Stimulated activated CD8-positive, alpha-beta memory T cell treated with anti-CD3 and anti-CD28 coated beads, Interleukin-12 subunit alpha, Interleukin-12 subunit beta, amount 100 ng/mL, for 1 hour (primary cell): ENCODE measurements around the gene ANO3.

Experiments
- DNase-seq: peaks from one replicate; pipeline ENCODE4 v3.0.0-alpha.2; 2020; ENCODE audit warnings: low read depth

The ANO3 gene

DNA sequence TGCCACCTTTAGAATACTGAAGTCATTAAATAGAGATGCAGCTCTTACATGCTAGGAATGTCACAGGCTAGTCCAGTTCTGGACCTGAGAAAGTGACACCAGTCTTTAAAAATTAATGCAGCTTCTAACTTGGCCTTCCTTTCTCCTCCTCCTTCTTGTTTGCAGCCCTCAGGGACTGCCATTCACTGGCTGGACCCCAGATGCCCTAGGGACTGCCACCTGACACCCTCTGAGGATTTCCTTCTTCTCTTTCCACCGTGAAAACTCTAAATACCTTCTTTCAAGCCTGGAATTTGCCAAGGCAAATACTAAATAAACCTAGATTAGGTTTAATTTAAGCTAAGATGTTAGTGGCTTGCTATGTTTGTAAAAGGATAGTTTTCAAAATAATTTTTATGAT lies 161.7 kb downstream of the ANO3 start:
- DNase-seq, result no peak

DNA sequence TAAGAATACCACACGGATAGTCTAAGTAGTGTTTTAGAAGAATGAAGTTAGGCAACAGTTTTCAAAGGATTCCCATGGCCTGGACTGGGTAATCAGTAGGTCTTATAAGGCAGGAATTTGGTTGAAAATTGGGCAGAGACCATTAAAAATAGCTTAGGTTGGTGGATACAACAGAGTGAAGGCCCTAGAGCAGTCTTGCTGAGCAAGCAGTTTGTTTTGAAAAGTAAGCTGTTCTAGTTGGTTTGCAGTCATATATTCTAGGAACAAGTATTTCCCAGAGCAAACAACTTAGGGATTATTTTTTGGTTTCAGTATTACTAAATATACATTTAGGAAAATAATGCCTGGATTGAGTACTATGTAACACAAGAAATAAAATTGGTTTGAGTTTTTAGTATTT lies 175.3 kb downstream of the ANO3 start:
- DNase-seq, result no peak

DNA sequence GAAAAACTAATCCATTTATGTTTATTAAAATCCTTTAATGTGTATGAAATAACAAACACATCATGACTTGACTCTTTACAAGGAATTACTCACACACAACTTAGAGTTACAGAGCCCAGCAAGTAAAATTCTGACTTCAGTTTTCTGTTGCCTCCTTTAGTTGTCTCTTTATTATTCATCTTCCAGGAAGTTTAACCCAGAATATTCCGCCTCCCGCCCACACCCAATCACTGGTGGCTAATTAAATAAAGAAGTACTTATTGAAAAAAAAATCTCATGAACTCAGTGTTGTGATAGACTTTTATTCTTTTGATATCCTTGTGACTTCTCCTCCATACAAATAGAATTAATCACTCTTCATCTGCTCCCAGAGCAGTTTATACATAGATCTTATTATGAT lies 178.2 kb downstream of the ANO3 start:
- DNase-seq, result no peak

DNA sequence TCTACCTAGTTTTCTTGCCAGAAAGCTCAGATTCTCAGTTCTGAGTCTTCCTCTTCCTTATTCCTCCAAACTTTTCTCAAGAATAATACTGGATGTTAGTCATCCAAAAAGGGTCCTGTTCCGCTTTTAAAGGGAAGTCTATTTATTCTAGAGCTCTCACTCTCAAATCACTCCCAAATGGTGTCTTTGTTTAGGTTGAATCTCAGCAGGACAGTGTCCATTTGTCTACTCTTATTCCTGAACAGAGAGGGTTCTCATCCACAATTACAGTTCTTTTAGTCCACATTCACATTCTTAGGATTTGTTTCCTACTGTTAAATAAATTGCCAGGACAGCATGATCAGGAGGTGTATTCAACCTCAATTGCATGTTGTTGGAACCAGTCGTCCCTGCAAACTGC lies 178.8 kb downstream of the ANO3 start:
- DNase-seq, result no peak

DNA sequence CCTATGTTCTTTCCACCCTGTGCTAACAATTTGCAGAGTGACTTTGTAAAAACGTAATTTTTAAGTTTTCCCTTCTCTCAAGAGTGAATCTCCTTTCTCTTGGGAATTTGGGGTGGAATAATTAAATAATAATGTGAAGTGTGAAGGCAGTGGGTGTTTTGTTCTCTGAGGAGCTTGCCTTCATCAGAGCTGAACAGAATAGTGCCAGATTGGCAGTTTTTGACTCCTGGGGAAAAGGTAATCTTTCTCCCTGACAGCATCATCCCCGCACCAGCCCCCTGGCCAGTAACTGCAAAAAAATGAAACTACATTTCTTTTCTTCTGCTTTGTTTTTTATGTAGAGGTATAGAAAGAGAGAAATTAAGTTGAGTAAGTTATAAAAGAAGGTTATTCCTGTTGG lies 180.3 kb downstream of the ANO3 start:
- DNase-seq, result no peak

GRCh38 chr11:26519469-26519868 lies 187.5 kb downstream of the ANO3 start:
- no peak for DNase-seq

DNA sequence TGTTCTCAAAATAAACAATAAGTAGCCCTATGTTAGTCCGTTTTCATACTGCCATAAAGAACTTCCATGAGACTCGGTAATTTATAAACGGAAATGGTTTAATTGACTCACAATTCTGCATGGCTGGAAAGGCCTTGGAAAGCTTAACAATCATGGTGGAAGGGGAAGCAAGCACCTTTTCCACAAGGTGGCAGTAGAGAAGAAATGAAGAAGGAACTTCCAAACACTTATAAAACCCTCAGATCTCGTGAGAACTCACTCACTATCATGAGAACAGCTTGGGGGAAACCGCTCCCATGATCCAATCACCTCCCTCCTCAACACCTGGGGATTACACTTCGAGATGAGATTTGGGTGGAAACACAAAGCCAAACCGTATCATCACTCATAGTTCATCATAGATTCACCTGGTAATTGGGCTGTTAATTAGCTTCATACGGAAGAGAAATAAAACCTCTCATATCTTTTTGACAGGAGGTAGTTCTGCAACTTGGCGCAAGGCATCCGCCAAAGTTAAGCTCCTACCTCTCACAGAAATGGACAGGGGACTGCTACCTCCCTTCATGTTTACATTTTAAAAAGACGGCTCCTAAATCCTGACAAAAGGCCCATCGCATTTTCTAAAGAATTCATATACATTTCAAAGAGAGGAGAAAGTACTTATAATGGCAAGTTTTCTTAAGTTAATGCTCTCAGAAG lies 191.1 kb downstream of the ANO3 start:
- no peak for DNase-seq

- DNase-seq, result no peak
Observed at GRCh38 chr11:26527685-26528084, 195.8 kb downstream of the ANO3 start.

DNA sequence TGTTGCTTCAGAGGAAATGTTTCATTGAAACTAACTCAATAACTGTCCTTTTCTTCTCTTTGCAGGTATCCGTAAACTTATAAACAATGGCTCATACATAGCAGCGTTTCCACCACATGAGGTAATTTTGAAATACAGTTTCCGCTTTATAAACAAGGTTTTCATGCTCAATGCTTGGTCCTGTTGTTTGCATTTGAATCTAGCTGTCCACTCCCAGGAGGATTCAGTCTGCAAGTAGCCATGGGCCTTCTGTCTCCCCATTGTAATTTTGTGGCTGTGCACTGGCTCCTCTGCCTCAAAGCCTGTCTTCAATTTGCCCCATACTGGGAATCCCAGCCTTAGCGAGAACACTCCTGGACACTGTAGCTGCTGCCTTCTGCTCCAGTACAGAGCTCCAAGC lies 205.4 kb downstream of the ANO3 start:
- DNase-seq, result no peak

- DNase-seq, result no peak
Observed at GRCh38 chr11:26539517-26539916, 207.6 kb downstream of the ANO3 start.

DNA sequence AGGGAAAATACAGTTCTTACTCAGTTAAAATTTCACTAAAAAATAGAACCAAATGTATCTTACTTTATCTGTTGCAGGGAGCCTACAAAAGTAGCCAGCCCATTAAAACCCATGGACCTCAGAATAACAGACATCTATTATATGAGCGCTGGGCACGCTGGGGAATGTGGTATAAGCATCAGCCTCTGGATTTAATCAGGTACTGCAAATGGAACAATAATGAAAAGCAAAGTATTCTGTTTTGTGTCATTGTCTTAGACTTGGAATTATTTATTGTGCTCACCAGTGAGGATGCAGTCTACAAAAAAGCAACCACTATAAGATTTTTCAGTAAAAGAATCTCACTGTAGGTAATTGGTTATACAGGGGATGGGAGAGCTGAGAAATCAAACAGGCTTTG lies 209.9 kb downstream of the ANO3 start:
- no peak for DNase-seq

DNA sequence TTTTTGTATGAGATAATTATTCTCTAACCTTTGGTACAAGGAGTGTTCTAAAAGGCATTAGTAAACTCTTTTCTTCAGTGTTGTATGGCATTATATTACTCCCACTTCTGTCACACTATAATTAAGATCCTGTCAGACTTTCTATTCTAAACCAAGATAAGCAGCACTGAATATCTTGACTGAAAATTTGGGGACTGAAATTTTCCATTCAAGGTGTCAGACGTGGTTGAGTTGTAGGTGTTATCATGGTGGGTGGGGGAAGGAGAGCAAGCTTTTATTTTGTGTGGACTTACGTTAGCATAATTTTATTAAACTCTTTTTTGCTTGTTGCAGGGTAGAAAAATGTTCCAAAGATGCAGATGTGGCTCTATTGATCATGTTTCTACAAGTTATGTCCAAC lies 217.2 kb downstream of the ANO3 start:
- no peak for DNase-seq

DNA sequence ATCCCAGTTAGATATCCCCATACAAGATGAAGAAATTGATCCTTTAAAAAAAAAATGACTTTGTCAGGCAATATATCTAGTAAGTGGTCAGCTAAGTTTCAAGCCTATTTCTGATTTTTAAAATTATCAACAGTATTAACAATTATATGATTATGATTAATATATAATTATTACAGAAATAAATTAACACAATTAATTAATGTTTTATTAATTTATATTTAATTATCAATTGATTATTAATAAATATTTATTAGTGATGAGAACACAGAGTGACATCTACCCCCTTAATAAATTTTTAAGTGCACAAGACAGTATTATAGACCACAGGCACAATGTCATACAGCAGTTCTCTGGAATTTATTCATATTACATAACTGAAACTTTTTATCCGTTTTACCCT lies 218.1 kb downstream of the ANO3 start:
- DNase-seq, result no peak

DNA sequence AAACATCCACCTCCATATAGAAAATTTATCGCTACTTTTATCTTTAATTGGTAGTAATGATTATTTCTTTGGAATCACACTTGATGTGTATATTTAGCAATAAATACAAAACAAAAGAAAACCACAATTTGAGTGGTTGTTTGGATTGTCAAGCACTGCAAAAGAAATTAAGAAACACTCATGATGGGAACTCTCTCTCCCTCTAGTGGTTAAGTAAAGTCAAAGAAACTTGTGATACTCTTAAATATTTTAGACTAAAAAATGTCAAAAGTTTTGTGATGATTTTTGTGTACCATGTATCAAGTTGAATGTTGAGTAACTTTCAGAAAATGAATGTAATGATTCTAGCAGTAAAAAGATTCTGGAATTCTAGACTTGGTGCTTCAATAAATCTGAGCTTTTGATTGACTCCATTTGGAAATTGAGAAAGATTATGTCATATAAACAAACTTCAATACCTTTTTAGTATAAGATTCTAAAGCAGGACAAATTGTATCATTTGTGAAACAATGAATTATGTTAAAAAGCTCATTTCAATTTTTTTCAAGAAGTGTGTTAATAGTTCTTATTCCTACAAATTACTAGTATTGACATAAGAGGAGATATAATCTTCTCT lies 219.4 kb downstream of the ANO3 start:
- DNase-seq, result no peak

- DNase-seq, result no peak
Observed at GRCh38 chr11:26553182-26553581, 221.3 kb downstream of the ANO3 start.

GRCh38 chr11:26554455-26554854 lies 222.5 kb downstream of the ANO3 start:
- DNase-seq, result no peak

- DNase-seq, result no peak
Observed at GRCh38 chr11:26556582-26556981, 224.7 kb downstream of the ANO3 start.

GRCh38 chr11:26557666-26558065 lies 225.7 kb downstream of the ANO3 start:
- DNase-seq, result no peak

GRCh38 chr11:26558190-26558589 lies 226.3 kb downstream of the ANO3 start:
- DNase-seq, result no peak

DNA sequence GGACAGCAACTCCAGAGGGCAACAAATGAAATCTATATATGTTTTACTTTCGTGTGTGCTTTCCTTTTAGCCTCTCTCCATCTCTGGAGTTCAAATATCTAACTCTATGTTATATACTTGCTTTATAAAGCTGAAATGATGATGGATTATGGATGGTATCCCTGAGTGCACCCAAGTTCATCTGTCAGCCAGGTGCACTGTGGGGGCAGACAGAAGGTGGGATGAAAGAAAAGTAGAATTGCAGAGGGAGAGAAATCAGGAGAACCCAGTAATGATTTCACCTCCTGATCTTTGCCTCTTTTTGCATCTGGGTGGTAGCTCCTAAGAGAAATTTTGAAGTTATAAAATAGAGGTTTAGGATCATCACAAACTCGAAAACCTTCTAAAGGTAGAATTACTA lies 237.7 kb downstream of the ANO3 start:
- no peak for DNase-seq

DNA sequence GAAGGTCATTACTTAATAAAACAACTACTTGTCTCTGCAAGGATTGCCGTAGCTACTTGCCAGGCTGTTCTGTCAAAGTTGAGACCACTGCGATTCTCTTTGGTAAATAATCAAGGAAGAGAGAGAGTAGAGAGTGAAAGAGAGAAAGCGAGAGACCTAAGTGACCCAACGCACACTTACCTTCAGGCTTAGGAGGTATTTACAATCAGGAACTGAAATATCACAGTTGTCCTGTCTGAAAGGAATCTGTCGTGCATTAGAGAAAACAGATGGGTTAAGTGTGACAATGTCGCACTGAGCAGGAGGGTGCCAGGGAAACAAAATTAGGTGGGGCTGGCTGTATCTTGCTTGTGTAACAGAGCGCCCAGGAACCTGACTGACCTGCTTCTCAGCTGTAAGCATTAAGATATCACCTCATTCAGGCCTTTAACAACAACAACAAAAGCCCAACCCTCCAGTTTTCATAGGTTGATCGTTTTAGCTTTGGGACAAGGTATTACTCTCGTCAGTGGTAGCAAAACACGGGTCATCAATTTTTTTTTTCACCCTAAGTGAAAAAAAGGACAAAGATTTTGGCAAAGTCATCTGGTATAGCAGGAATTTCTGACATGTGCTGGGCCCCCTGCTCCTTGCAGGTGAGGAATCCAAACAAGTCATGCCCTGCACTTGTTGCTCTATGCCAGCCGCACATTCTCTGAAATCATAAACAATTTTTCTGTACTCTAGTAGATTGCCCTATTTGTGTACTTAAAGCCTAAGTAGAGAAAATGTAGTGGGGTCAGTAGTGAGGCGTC lies 240.1 kb downstream of the ANO3 start, which contains the start of gene MUC15:
TSS of gene MUC15 (minus strand) at position 403 of the 794 bp plus-strand sequence. CDS start 5,169 bp downstream, outside the sequence.
- DNase-seq, result no peak

DNA sequence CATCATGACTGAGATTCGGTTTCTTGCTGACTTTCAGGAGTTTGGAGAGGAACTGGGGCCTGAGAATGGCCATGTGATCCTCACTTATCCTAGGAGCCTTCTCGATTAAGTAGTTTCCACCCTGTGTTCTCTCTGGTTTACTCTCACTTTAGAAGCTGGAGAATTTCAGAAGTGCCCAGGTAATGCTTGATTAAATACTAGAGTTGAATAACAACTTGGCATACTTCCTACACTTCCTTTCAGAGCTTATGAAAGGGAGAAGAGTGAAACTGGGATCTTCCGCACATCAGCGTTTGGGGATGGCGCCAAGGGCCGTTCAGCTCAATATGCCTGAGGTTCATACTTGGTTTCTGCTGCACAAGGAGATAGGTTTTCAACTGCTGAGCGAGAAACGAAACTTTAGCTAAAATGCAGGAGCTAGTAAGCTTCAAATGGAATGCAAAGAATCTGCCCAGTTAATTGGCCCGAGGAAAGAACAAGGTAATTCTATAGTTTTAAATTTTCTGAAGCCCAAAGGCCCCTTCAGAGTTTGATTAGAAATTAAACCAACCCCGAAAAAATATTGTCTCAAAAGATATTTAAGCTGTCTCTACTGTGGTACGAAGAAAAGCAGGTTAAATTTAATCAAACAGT lies 241.0 kb downstream of the ANO3 start:
- no peak for DNase-seq

DNA sequence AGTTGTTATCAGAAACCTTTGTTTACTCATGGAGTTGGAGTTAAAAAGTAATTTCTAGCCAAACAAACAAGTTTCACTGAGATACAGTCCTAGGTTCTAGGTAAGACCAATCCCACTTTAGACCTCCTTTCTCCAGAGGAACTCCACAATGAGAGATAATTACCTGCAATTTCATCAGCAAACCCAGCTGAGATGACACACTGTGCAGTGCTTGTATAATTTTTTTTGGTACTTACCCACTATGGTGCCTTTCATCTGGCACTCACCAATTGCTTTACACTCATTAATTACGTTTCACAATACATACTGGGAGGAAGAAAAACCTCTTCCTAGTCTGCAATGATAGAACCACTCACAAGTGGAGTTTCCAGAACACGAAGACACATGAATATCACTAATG lies 242.0 kb downstream of the ANO3 start:
- no peak for DNase-seq
